ENCODE data around the gene COL23A1. TPM values are rescaled to one million over a fixed set of nuclear protein-coding genes. Genes with fewer than 3 reads are reported as not detected.

The COL23A1 gene
- total RNA-seq, 1 experiment from 2014 or later = not detected

DNA sequence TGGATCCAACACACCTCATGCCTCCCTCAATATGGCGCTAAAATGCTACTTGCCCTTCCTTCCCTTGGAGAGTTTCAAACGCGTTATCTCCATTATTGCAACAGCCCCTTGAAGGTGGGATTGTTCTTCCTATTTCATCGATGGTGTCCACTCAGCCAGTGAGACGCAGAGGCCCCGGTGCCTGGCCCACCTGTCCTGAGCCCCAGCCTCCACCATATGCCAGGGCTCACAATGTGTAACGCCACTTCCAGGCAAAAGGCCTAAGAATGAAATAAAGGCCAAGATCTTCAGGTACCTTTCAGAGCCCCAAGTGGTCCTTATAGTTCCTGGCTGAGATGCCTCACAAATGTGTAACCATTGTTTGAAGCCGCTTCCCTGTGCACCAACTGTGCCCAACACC is 186.8 kb downstream of the COL23A1 start:
- no peaks in the 10 kb centered on the region for H3K27me3 ChIP-seq (replicated peaks; ENCODE audit: insufficient read depth, low read depth, low read length, poor library complexity)
- no peak overlapping the region for H3K4me3 ChIP-seq (ENCODE audit: low read depth, low read length, poor library complexity, severe bottlenecking)
- H3K27ac ChIP-seq (ENCODE audit: low read depth, low read length, poor library complexity, severe bottlenecking) = no peak overlapping the region
- intact Hi-C loops (cut with micrococcal nuclease; ENCODE audit: unreplicated experiment) = no loop called here
- TF ChIP-seq, protein P1, sequence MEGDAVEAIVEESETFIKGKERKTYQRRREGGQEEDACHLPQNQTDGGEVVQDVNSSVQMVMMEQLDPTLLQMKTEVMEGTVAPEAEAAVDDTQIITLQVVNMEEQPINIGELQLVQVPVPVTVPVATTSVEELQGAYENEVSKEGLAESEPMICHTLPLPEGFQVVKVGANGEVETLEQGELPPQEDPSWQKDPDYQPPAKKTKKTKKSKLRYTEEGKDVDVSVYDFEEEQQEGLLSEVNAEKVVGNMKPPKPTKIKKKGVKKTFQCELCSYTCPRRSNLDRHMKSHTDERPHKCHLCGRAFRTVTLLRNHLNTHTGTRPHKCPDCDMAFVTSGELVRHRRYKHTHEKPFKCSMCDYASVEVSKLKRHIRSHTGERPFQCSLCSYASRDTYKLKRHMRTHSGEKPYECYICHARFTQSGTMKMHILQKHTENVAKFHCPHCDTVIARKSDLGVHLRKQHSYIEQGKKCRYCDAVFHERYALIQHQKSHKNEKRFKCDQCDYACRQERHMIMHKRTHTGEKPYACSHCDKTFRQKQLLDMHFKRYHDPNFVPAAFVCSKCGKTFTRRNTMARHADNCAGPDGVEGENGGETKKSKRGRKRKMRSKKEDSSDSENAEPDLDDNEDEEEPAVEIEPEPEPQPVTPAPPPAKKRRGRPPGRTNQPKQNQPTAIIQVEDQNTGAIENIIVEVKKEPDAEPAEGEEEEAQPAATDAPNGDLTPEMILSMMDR (conservative IDR thresholded peaks at IDR 0.05; ENCODE audit: low read depth, low read length) = no peak
- TF ChIP-seq EZH2 (IDR thresholded peaks at IDR 0.05; ENCODE audit: borderline replicate concordance, low read depth, low read length, poor library complexity, severe bottlenecking) = no peak
- DNase-seq (ENCODE audit: low spot score) = no peak
- CTCF ChIA-PET = no interaction called here
- no peaks in the 10 kb centered on the region for H3K4me1 ChIP-seq (ENCODE audit: insufficient read depth, low read length, poor library complexity, severe bottlenecking)
- no peaks in the 10 kb centered on the region for H3K36me3 ChIP-seq (ENCODE audit: insufficient read depth, low read length, poor library complexity, severe bottlenecking)
- no TSS peak for BruUV-seq (replicated peaks)
- POLR2A ChIA-PET (ENCODE audit: low non-redundant PET) = no interaction called here
- H3K9me3 ChIP-seq (ENCODE audit: low read depth, low read length, poor library complexity, severe bottlenecking) = no peaks in the 10 kb centered on the region

DNA sequence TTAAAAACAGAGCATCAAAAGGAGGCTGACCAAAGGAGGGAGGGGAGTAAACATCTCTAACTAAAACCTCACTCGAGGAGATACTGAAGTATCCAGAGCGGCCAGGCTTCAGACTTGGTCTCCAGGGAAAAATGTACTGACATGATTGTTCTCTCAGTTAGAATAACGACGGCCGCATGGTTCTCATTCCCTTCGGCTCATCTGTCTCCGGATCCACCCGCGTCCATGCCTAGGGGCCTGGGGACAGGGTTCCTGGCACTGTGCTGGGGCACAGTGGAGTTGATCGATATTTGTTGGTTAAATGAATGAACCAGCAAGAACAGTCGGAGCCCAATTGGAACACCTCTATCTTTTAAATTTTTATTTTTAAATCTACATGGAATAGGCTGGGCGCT is 190.5 kb downstream of the COL23A1 start:
- POLR2A ChIA-PET (ENCODE audit: low non-redundant PET) = no interaction called here
- no peak overlapping the region for H3K4me3 ChIP-seq (ENCODE audit: low read depth, low read length, poor library complexity, severe bottlenecking)
- CTCF ChIA-PET = no interaction called here
- no peak overlapping the region for H3K27ac ChIP-seq (ENCODE audit: low read depth, low read length, poor library complexity, severe bottlenecking)
- no peaks in the 10 kb centered on the region for H3K9me3 ChIP-seq (ENCODE audit: low read depth, low read length, poor library complexity, severe bottlenecking)
- H3K4me1 ChIP-seq (ENCODE audit: insufficient read depth, low read length, poor library complexity, severe bottlenecking) = no peaks in the 10 kb centered on the region
- H3K27me3 ChIP-seq (replicated peaks; ENCODE audit: insufficient read depth, low read depth, low read length, poor library complexity) = no peaks in the 10 kb centered on the region
- no peaks in the 10 kb centered on the region for H3K36me3 ChIP-seq (ENCODE audit: insufficient read depth, low read length, poor library complexity, severe bottlenecking)
- intact Hi-C loops (cut with micrococcal nuclease; ENCODE audit: unreplicated experiment) = no loop called here
- DNase-seq (ENCODE audit: low spot score) = no peak
- TF ChIP-seq EZH2 (IDR thresholded peaks at IDR 0.05; ENCODE audit: borderline replicate concordance, low read depth, low read length, poor library complexity, severe bottlenecking) = no peak
- TF ChIP-seq, protein P1 (conservative IDR thresholded peaks at IDR 0.05; ENCODE audit: low read depth, low read length) = no peak
- no TSS peak for BruUV-seq (replicated peaks)

DNA sequence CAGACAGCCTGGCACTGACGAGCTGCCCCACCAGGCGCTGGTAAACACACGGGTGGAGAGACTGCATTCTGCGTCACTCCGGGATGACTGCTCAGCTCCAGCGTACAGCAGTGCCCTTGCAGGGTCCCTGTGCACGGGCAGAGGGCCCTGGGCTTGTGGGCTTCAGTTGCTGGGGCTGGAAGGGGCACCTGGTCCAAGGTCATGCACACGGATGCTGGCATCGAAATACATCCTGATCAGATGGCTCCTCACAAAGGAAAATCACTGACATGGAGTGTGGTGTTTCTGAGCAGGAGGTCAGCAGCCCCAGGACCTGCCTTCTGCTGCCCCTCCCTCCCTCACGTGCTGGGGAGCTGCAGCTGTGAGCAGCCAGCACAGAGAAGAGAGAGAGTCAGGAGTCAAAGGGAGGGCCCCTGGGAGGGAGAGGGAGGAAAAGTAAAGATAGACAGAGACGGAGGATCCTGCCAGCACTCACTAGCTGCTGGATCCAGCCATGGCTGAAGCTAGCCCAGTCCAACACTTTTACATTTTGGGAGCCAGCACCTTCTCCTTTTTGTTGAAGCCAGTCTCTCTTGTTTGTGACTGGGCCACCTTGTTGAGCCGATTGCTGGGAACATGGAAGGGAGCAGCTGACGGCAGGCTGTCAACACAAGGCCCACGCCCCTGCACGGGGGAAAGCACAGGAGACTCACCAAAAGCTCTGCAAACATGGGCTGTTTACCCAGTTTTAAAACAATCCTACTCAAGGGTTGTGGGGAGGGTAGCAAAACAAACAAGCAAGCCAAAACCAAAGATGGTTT is 191.1 kb downstream of the COL23A1 start:
- intact Hi-C loops (cut with micrococcal nuclease; ENCODE audit: unreplicated experiment) = no loop called here
- Histone ChIP-seq H3K4me1 (ENCODE audit: insufficient read depth, low read length, poor library complexity, severe bottlenecking) (no peaks in the 10 kb centered on the region), H3K27ac (ENCODE audit: low read depth, low read length, poor library complexity, severe bottlenecking) (no peak overlapping the region), H3K27me3 (replicated peaks; ENCODE audit: insufficient read depth, low read depth, low read length, poor library complexity) (no peaks in the 10 kb centered on the region), H3K4me3 (ENCODE audit: low read depth, low read length, poor library complexity, severe bottlenecking) (no peak overlapping the region), H3K9me3 (ENCODE audit: low read depth, low read length, poor library complexity, severe bottlenecking) (no peaks in the 10 kb centered on the region), H3K36me3 (ENCODE audit: insufficient read depth, low read length, poor library complexity, severe bottlenecking) (no peaks in the 10 kb centered on the region)
- CTCF ChIA-PET = no interaction called here
- TF ChIP-seq, protein P1 (conservative IDR thresholded peaks at IDR 0.05; ENCODE audit: low read depth, low read length) = no peak
- TF ChIP-seq EZH2 (IDR thresholded peaks at IDR 0.05; ENCODE audit: borderline replicate concordance, low read depth, low read length, poor library complexity, severe bottlenecking) = no peak
- BruUV-seq (replicated peaks) = no TSS peak
- POLR2A ChIA-PET (ENCODE audit: low non-redundant PET) = no interaction called here
- DNase-seq (ENCODE audit: low spot score) = no peak
